Osteoblast (primary cell): ENCODE data around the gene FOS. TPM values are rescaled to one million over a fixed set of nuclear protein-coding genes. Genes with fewer than 3 reads are reported as not detected.

Experiments
- DNase-seq: peaks from one replicate; pipeline ENCODE4 v3.0.0; 2011; ENCODE audit warnings: low spot score, mixed read lengths; ENCODE audit not compliant: insufficient read length; ENCODE audit errors: missing footprints
- H2AFZ ChIP-seq: 2 replicates; pipeline ENCODE4 v1.6.0; 2011; ENCODE audit warnings: mild to moderate bottlenecking, low read length
- H3K27ac ChIP-seq: 2 replicates; pipeline ENCODE4 v1.5.1; 2011; ENCODE audit warnings: mild to moderate bottlenecking, low read depth, low read length, moderate library complexity
- H3K27me3 ChIP-seq: 2 replicates; pipeline ENCODE4 v1.6.0; 2012; ENCODE audit warnings: mild to moderate bottlenecking, control low read depth, inconsistent platforms, low read length, moderate library complexity; ENCODE audit not compliant: insufficient read depth
- H3K36me3 ChIP-seq: 2 replicates; pipeline ENCODE4 v1.5.1; 2011; ENCODE audit warnings: mild to moderate bottlenecking, low read length, control low read depth, moderate library complexity; ENCODE audit not compliant: insufficient read depth
- H3K4me1 ChIP-seq: 2 replicates; pipeline ENCODE4 v1.5.1; 2011; ENCODE audit warnings: mild to moderate bottlenecking, low read length, control low read depth, moderate library complexity; ENCODE audit not compliant: insufficient read depth
- H3K4me2 ChIP-seq: 2 replicates; pipeline ENCODE4 v1.6.0; 2011; ENCODE audit warnings: mild to moderate bottlenecking, low read length; ENCODE audit not compliant: insufficient read depth
- H3K4me3 ChIP-seq: fragments of 200-600 bp; sonication (generic); 3 replicates; pipeline ENCODE4 v1.5.1; 2012; ENCODE audit warnings: mild to moderate bottlenecking, low read length, inconsistent platforms; ENCODE audit not compliant: insufficient read depth
- H3K79me2 ChIP-seq: 2 replicates; pipeline ENCODE4 v1.6.0; 2012; ENCODE audit warnings: mild to moderate bottlenecking, low read length, control low read depth, inconsistent platforms; ENCODE audit not compliant: insufficient read depth
- H3K9me3 ChIP-seq: 2 replicates; pipeline ENCODE4 v1.5.1; 2011; ENCODE audit warnings: low read depth, low read length, control low read depth
- H4K20me1 ChIP-seq: 2 replicates; pipeline ENCODE4 v1.6.0; 2012; ENCODE audit warnings: mild to moderate bottlenecking, low read length, control low read depth; ENCODE audit not compliant: insufficient read depth
- total RNA-seq: library from RNA; depleted of rRNA; stranded (reverse); fragments of >200 nt; gene quantifications from 2 replicates; pipeline ENCODE4 v1.2.3, GENCODE V29; 2012
- TF ChIP-seq, protein P1 (sequence below): IDR thresholded peaks from 2 replicates; pipeline ENCODE4 v1.5.1; 2011; ENCODE audit warnings: mild to moderate bottlenecking, low read depth, low read length, moderate library complexity; ENCODE audit errors: extremely low read depth

The FOS gene
- total RNA-seq, 1 donor, result 42.3 TPM

DNA sequence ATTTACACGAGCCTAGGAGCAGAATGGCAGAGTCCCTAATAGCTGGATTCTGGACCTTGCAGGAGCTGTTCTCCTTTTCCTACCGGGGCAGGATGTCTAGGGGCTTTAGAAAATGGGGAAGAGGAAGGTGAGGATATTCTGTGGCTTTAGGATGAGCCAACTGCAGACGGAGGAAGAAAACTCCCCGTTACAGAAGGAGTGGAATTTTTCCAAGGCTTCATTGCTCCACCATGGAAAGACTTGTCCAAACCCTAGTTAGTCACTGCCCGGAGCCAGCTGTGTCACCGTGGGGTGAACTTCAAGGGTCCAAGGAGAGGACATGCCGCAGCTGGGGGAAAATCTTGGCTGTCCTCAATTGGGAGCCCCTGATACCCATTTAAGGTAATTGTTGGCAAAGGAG is 41.6 kb downstream of the FOS start:
- Histone ChIP-seq H4K20me1 (no peaks in the 10 kb centered on the region), H3K36me3 (no peaks in the 10 kb centered on the region), H3K27me3 (peaks cover 4% of the 10 kb centered on the region), H3K4me1 (peaks cover 7% of the 10 kb centered on the region), H3K4me2 (no peak overlapping the region), H3K9me3 (peaks cover 2% of the 10 kb centered on the region), H2AFZ (no peak overlapping the region), H3K4me3 (no peak overlapping the region), H3K79me2 (no peaks in the 10 kb centered on the region), H3K27ac (no peak overlapping the region)
- no peak for DNase-seq
- TF ChIP-seq, protein P1, sequence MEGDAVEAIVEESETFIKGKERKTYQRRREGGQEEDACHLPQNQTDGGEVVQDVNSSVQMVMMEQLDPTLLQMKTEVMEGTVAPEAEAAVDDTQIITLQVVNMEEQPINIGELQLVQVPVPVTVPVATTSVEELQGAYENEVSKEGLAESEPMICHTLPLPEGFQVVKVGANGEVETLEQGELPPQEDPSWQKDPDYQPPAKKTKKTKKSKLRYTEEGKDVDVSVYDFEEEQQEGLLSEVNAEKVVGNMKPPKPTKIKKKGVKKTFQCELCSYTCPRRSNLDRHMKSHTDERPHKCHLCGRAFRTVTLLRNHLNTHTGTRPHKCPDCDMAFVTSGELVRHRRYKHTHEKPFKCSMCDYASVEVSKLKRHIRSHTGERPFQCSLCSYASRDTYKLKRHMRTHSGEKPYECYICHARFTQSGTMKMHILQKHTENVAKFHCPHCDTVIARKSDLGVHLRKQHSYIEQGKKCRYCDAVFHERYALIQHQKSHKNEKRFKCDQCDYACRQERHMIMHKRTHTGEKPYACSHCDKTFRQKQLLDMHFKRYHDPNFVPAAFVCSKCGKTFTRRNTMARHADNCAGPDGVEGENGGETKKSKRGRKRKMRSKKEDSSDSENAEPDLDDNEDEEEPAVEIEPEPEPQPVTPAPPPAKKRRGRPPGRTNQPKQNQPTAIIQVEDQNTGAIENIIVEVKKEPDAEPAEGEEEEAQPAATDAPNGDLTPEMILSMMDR, result no peak

DNA sequence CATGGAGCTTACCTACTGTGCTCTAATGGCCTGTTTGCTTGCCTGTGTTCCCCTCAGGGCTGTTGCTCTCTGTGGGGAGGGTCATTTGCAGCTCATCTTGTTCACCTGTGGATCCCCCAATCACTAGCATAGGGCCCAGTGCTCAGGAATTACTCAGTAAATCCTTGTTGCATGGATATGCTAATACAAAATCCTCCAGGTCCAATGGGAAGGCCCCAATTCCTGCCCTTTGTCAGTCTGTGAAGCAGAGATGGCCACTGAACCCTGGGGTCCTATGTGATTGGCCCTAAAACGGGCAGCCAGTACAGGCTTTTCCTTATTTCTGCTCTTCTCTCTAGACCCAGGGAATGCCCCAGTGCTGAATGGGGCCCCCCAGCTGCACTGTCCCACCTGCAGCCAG is 44.1 kb downstream of the FOS start:
- no peak overlapping the region for H3K4me2 ChIP-seq
- no peaks in the 10 kb centered on the region for H3K36me3 ChIP-seq

DNA sequence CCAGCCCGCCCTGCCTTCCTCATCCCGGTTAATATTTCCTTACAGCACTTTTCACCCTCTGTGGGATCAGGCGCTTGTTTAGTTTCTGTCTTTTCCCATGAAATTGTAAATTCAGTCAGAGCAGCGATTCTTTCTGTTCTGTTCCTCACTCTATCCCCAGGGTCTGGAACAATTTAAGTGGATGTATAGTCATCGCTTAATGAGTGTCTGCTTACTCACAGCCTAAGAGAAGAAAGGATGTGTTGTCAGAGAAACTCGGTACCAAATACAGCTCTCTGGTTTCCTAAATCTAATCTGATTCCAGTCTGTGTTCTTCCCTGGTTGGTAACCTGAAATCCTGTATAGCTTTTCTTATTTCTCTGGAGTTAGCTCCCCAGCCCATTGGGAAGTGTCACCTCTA is 44.9 kb downstream of the FOS start:
- H3K4me2 ChIP-seq, result no peak overlapping the region

More for the DNA sequence above, 44.1 kb downstream of the FOS start:
- Histone ChIP-seq H3K79me2 (no peaks in the 10 kb centered on the region), H4K20me1 (no peaks in the 10 kb centered on the region), H3K4me1 (no peaks in the 10 kb centered on the region), H3K9me3 (peaks cover 2% of the 10 kb centered on the region), H3K27ac (no peak overlapping the region), H2AFZ (no peak overlapping the region), H3K27me3 (peaks cover 4% of the 10 kb centered on the region), H3K4me3 (no peak overlapping the region)
- TF ChIP-seq, protein P1, result no peak
- DNase-seq, result no peak

DNA sequence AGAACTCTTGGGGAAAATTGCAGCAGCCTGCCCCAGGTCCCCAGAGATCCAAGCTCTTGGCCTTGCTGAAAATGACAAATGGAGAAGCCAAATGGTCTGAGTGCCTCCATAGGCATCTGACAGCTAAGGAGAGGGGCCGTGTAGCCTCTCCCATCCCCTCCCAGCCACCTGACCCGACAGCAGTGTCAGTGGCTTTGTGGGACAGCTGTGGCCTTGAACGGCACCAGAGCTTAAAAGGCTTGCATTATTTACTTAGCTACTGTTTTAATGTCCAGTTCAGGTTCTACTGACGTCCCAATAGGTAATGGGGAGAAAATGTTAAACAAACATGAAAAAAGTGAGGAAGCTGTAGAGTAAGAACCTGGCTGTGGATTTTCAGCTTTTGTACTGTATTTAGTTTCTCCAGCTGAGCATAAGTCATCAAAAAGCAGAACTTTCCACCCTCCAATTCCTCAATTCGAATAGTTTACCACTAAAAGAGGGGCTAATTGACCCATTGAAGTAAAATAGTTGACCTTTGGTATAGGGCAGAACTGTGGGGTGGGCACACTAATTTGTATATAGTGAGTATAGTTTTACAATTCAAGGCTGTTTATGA is 50.0 kb downstream of the FOS start:
- Histone ChIP-seq H3K36me3 (no peaks in the 10 kb centered on the region), H3K9me3 (no peaks in the 10 kb centered on the region), H3K27ac (no peak overlapping the region), H3K79me2 (no peaks in the 10 kb centered on the region), H2AFZ (no peak overlapping the region), H3K27me3 (peaks cover 20% of the 10 kb centered on the region), H3K4me3 (no peak overlapping the region), H3K4me2 (no peak overlapping the region), H3K4me1 (no peaks in the 10 kb centered on the region), H4K20me1 (no peaks in the 10 kb centered on the region)
- DNase-seq, result no peak
- TF ChIP-seq, protein P1, result no peak

More for the DNA sequence above, 44.9 kb downstream of the FOS start:
- no peaks in the 10 kb centered on the region for H3K36me3 ChIP-seq
- DNase-seq, result peak; percentile 84
- peaks cover 6% of the 10 kb centered on the region for H3K27me3 ChIP-seq
- H4K20me1 ChIP-seq, result no peaks in the 10 kb centered on the region
- H3K4me3 ChIP-seq, result no peak overlapping the region
- H3K79me2 ChIP-seq, result no peaks in the 10 kb centered on the region
- TF ChIP-seq, protein P1, result no peak
- no peaks in the 10 kb centered on the region for H3K4me1 ChIP-seq
- peaks cover 2% of the 10 kb centered on the region for H3K9me3 ChIP-seq
- H2AFZ ChIP-seq, result no peak overlapping the region
- no peak overlapping the region for H3K27ac ChIP-seq
